Stimulated activated CD8-positive, alpha-beta memory T cell treated with anti-CD3 and anti-CD28 coated beads, Interleukin-4, amount 100 ng/mL, for 24 hours (primary cell): Measurements from ENCODE around the gene ESRRG.
"Not testable (repeated sequence)": the region's sequence is repeated elsewhere in the genome, so short reads cannot be mapped to it uniquely, and the experiment has no call there.

ENCODE experiments used
- DNase-seq: peaks from one replicate; pipeline ENCODE4 v3.0.0-alpha.2; 2020; ENCODE audit warnings: low read depth

Gene ESRRG

GRCh38 chr1:216563087-216563486, 160.1 kb downstream of the ESRRG start:
- no peak for DNase-seq

- DNase-seq = no peak
Measured at GRCh38 chr1:216562383-216562782, 160.8 kb downstream of the ESRRG start.

- no peak for DNase-seq
Measured at GRCh38 chr1:216560527-216560926, 162.7 kb downstream of the ESRRG start.

GRCh38 chr1:216559359-216559758, 163.9 kb downstream of the ESRRG start:
- no peak for DNase-seq

- no peak for DNase-seq
Measured at GRCh38 chr1:216555653-216556052, 167.6 kb downstream of the ESRRG start.

- no peak for DNase-seq
Measured at GRCh38 chr1:216554934-216555333, 168.3 kb downstream of the ESRRG start.

- DNase-seq = no peak
Measured at GRCh38 chr1:216553766-216554165, 169.5 kb downstream of the ESRRG start.

- DNase-seq = no peak
Measured at GRCh38 chr1:216553040-216553439, 170.2 kb downstream of the ESRRG start.

- DNase-seq = no peak
Measured at GRCh38 chr1:216549796-216550195, 173.4 kb downstream of the ESRRG start.

GRCh38 chr1:216542741-216543140, 180.5 kb downstream of the ESRRG start:
- no peak for DNase-seq

GRCh38 chr1:216542263-216542662, 181.0 kb downstream of the ESRRG start:
- no peak for DNase-seq

GRCh38 chr1:216535751-216536150, 187.5 kb downstream of the ESRRG start:
- DNase-seq = no peak

GRCh38 chr1:216535059-216535458, 188.2 kb downstream of the ESRRG start:
- no peak for DNase-seq

GRCh38 chr1:216533776-216534175, 189.5 kb downstream of the ESRRG start:
- no peak for DNase-seq

GRCh38 chr1:216532251-216532798, 190.9 kb downstream of the ESRRG start:
- no peak for DNase-seq

- DNase-seq = no peak
Measured at GRCh38 chr1:216531263-216532239, 191.7 kb downstream of the ESRRG start.

GRCh38 chr1:216529851-216530250, 193.4 kb downstream of the ESRRG start:
- DNase-seq = not testable (repeated sequence)

GRCh38 chr1:216528816-216529215, 194.4 kb downstream of the ESRRG start:
- DNase-seq = no peak

- DNase-seq = no peak
Measured at GRCh38 chr1:216523449-216524190, 199.6 kb downstream of the ESRRG start.

GRCh38 chr1:216523043-216523442, 200.2 kb downstream of the ESRRG start:
- no peak for DNase-seq

GRCh38 chr1:216521477-216521876, 201.8 kb downstream of the ESRRG start:
- DNase-seq = no peak

- DNase-seq = no peak
Measured at GRCh38 chr1:216518844-216519627, 204.2 kb downstream of the ESRRG start.
